ENCODE measurements around the gene FES. TPM values are rescaled to one million over a fixed set of nuclear protein-coding genes. Genes with fewer than 3 reads are reported as not detected.

Gene FES
- polyA plus RNA-seq, 2 of the 4 experiments (the other 2 are of a cell fraction): 0.39 to 0.50 TPM

DNA sequence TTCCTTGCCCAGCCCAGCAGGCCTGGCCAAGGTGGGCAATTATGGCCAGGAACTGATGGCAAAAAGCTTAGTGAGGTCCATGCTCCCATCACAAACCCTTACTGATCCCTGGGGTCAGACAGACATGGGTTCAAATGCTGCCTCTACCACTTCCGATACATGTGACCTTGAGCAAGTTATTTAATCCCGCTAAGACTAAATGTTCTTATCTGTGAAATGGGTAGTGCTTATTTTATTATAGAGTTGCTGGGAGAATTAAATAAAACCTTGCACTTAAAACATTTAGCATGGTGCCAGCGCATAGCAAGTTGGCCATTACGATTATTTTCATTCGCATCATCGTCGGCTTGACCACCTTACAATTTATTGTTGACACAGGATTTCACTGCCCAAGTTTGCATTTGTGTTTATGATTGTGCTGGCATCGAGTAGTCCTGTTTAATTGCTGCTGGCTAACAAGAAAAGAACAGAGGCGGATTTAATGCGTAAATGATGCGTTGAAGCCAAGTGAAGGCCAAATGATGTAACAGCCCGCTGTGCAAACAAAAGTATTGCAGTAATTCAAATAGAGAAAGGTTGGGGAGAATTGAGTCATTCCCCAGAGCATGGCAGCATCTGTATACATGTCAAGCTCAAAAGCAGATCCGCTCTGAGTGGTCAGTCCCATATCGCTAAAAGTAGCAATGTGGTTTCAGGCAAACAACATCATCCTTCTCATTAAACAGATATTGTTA, 23.2 kb upstream of the FES start (continued):
- TF ChIP-seq, protein P1, sequence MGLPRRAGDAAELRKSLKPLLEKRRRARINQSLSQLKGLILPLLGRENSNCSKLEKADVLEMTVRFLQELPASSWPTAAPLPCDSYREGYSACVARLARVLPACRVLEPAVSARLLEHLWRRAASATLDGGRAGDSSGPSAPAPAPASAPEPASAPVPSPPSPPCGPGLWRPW (IDR thresholded peaks at IDR 0.05): peak; percentile 98
- TF ChIP-seq, protein P2, sequence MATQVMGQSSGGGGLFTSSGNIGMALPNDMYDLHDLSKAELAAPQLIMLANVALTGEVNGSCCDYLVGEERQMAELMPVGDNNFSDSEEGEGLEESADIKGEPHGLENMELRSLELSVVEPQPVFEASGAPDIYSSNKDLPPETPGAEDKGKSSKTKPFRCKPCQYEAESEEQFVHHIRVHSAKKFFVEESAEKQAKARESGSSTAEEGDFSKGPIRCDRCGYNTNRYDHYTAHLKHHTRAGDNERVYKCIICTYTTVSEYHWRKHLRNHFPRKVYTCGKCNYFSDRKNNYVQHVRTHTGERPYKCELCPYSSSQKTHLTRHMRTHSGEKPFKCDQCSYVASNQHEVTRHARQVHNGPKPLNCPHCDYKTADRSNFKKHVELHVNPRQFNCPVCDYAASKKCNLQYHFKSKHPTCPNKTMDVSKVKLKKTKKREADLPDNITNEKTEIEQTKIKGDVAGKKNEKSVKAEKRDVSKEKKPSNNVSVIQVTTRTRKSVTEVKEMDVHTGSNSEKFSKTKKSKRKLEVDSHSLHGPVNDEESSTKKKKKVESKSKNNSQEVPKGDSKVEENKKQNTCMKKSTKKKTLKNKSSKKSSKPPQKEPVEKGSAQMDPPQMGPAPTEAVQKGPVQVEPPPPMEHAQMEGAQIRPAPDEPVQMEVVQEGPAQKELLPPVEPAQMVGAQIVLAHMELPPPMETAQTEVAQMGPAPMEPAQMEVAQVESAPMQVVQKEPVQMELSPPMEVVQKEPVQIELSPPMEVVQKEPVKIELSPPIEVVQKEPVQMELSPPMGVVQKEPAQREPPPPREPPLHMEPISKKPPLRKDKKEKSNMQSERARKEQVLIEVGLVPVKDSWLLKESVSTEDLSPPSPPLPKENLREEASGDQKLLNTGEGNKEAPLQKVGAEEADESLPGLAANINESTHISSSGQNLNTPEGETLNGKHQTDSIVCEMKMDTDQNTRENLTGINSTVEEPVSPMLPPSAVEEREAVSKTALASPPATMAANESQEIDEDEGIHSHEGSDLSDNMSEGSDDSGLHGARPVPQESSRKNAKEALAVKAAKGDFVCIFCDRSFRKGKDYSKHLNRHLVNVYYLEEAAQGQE (IDR thresholded peaks at IDR 0.05): no peak
- TF ChIP-seq JUN (IDR thresholded peaks at IDR 0.05) (peak; percentile 95 to 96), TFCP2L1 (CRISPR knock-in tag; IDR thresholded peaks at IDR 0.05) (no peak), CEBPB (IDR thresholded peaks at IDR 0.05) (peak; percentile 99 to 100), KDM5A (IDR thresholded peaks at IDR 0.05) (no peak), JUNB (IDR thresholded peaks at IDR 0.05) (peak; percentile 89), PHF8 (IDR thresholded peaks at IDR 0.05; ENCODE audit: borderline replicate concordance, low read depth) (no peak), CHD2 (IDR thresholded peaks at IDR 0.05; ENCODE audit: low read length, partially characterized antibody) (no peak), EP300 (IDR thresholded peaks at IDR 0.05) (peak; percentile 88 to 89; a peak in 3 of 5 replicates), CBX2 (IDR thresholded peaks at IDR 0.05; ENCODE audit: borderline replicate concordance, low read depth) (no peak), NPAS2 (CRISPR knock-in tag; IDR thresholded peaks at IDR 0.05; ENCODE audit: borderline replicate concordance) (no peak), CHD4 (IDR thresholded peaks at IDR 0.05; ENCODE audit: borderline replicate concordance) (no peak), TP53 (CRISPR knock-in tag; IDR thresholded peaks at IDR 0.05) (no peak), KDM1A (IDR thresholded peaks at IDR 0.05; ENCODE audit: low read depth) (no peak), RCOR1 (IDR thresholded peaks at IDR 0.05; ENCODE audit: low read depth, low read length) (no peak), NFE2L2 (conservative IDR thresholded peaks at IDR 0.05; ENCODE audit: low read length) (no peak), ZNF302 (CRISPR knock-in tag; IDR thresholded peaks at IDR 0.05) (no peak), MAFK (IDR thresholded peaks at IDR 0.05; ENCODE audit: partially characterized antibody) (no peak), ESRRA (IDR thresholded peaks at IDR 0.05; ENCODE audit: borderline replicate concordance, low read length) (no peak; the same call in 1 of the 2 replicates), GATA3 (IDR thresholded peaks at IDR 0.05; ENCODE audit: borderline replicate concordance) (peak; percentile 92), EHMT2 (IDR thresholded peaks at IDR 0.05; ENCODE audit: low read depth) (no peak), HOXB13 (CRISPR knock-in tag; IDR thresholded peaks at IDR 0.05; ENCODE audit: low read depth) (0 out of 2 replicates have a peak, but pooled peaks have one; percentile 18), SMC3 (IDR thresholded peaks at IDR 0.05) (peak; percentile 40; the same call in 1 of the 3 replicates), HOXB5 (CRISPR knock-in tag; IDR thresholded peaks at IDR 0.05) (no peak), MAZ (IDR thresholded peaks at IDR 0.05; ENCODE audit: borderline replicate concordance, low read depth, low read length) (no peak), ZC3H11A (IDR thresholded peaks at IDR 0.05) (no peak), FOSL2 (IDR thresholded peaks at IDR 0.05) (peak; percentile 89), FOSL2 (CRISPR knock-in tag; IDR thresholded peaks at IDR 0.05) (peak; percentile 95), RFX5 (IDR thresholded peaks at IDR 0.05) (no peak), POLR2A (IDR thresholded peaks at IDR 0.05; ENCODE audit: low read length) (no peak), ZSCAN20 (CRISPR knock-in tag; IDR thresholded peaks at IDR 0.05) (no peak)
- TF ChIP-seq, protein P3, sequence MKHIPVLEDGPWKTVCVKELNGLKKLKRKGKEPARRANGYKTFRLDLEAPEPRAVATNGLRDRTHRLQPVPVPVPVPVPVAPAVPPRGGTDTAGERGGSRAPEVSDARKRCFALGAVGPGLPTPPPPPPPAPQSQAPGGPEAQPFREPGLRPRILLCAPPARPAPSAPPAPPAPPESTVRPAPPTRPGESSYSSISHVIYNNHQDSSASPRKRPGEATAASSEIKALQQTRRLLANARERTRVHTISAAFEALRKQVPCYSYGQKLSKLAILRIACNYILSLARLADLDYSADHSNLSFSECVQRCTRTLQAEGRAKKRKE (CRISPR knock-in tag; IDR thresholded peaks at IDR 0.05; ENCODE audit: low read depth): no peak
- TF ChIP-seq, protein P4, sequence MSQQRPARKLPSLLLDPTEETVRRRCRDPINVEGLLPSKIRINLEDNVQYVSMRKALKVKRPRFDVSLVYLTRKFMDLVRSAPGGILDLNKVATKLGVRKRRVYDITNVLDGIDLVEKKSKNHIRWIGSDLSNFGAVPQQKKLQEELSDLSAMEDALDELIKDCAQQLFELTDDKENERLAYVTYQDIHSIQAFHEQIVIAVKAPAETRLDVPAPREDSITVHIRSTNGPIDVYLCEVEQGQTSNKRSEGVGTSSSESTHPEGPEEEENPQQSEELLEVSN (IDR thresholded peaks at IDR 0.05; ENCODE audit: borderline replicate concordance, low read depth): 0 out of 2 replicates have a peak, but pooled peaks have one; percentile 37
- TF ChIP-seq, protein P5, sequence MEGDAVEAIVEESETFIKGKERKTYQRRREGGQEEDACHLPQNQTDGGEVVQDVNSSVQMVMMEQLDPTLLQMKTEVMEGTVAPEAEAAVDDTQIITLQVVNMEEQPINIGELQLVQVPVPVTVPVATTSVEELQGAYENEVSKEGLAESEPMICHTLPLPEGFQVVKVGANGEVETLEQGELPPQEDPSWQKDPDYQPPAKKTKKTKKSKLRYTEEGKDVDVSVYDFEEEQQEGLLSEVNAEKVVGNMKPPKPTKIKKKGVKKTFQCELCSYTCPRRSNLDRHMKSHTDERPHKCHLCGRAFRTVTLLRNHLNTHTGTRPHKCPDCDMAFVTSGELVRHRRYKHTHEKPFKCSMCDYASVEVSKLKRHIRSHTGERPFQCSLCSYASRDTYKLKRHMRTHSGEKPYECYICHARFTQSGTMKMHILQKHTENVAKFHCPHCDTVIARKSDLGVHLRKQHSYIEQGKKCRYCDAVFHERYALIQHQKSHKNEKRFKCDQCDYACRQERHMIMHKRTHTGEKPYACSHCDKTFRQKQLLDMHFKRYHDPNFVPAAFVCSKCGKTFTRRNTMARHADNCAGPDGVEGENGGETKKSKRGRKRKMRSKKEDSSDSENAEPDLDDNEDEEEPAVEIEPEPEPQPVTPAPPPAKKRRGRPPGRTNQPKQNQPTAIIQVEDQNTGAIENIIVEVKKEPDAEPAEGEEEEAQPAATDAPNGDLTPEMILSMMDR (IDR thresholded peaks at IDR 0.05): no peak
- TF ChIP-seq, protein P6, sequence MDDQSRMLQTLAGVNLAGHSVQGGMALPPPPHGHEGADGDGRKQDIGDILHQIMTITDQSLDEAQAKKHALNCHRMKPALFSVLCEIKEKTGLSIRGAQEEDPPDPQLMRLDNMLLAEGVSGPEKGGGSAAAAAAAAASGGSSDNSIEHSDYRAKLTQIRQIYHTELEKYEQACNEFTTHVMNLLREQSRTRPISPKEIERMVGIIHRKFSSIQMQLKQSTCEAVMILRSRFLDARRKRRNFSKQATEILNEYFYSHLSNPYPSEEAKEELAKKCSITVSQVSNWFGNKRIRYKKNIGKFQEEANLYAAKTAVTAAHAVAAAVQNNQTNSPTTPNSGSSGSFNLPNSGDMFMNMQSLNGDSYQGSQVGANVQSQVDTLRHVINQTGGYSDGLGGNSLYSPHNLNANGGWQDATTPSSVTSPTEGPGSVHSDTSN (IDR thresholded peaks at IDR 0.05): peak; percentile 50; the same call in 1 of the 2 replicates
